Gastrocnemius medialis (tissue), 4 donors: ENCODE data around the gene CCL16.

ENCODE experiments used
- CTCF ChIP-seq, 5 experiments: fragments of 450-650 bp in 3 of 5; fragments of 200-600 bp in 2 of 5; sonication (generic) in 2 of 5; IDR thresholded peaks in 4 of 5; conservative IDR thresholded peaks in 1 of 5; 1 replicate in 4 of 5; 2 replicates in 1 of 5; pipeline ENCODE4 v1.5.1; 2016 to 2019; ENCODE audit warnings: antibody characterized with exemption in 5 of 5, mild to moderate bottlenecking in 3 of 5, moderate library complexity in 3 of 5
- POLR2A ChIP-seq, 2 donors: fragments of 450-650 bp; IDR thresholded peaks; one replicate each; pipeline ENCODE4 v1.6.1; 2017; ENCODE audit warnings: antibody characterized with exemption in 2 of 2, mild to moderate bottlenecking in 2 of 2, moderate library complexity in 2 of 2

- TF ChIP-seq CTCF (IDR thresholded peaks at IDR 0.05 in 4 of 5, conservative IDR thresholded peaks at IDR 0.05 in 1 of 5) (peak in 4 of 5 experiments; percentile 26 to 57 (median 40)), POLR2A (IDR thresholded peaks at IDR 0.05) (no peak)
These were observed 34.1 kb downstream of the CCL16 start for GRCh38 chr17:35947156-35947585.
